Lower leg skin (tissue), 4 donors: ENCODE data around the gene DAAM1. TPM values are rescaled to one million over a fixed set of nuclear protein-coding genes. Genes with fewer than 3 reads are reported as not detected.

Source experiments
- DNase-seq, 2 donors: peaks; one replicate each; pipeline ENCODE4 v3.0.0-alpha.2; 2019; ENCODE audit warnings: low spot score in 2 of 2
- H3K4me3 ChIP-seq: fragments of 200-600 bp; sonication (generic); 2 replicates; pipeline ENCODE4 v1.5.1; 2017; ENCODE audit warnings: mild to moderate bottlenecking, low read depth; ENCODE audit not compliant: poor library complexity, severe bottlenecking
- POLR2A ChIP-seq, 2 donors: fragments of 450-650 bp; IDR thresholded peaks; one replicate each; pipeline ENCODE4 v1.6.1; 2016 to 2017; ENCODE audit warnings: antibody characterized with exemption in 2 of 2, mild to moderate bottlenecking in 1 of 2, moderate library complexity in 1 of 2
- WGBS, 2 donors: methylation state at CpG; one replicate each; pipeline ENCODE4 v1.1.5; 2018; 5-methylcytosine and 5-hydroxymethylcytosine counted together
- intact Hi-C: fragments of 100-400 bp; cut with DNase I; formaldehyde crosslinking; loops from one replicate; pipeline ENCODE4 v1.15.0; 2023; ENCODE audit warnings: low total_unique reads
- total RNA-seq, 4 donors: library from RNA; depleted of rRNA; stranded (reverse); fragments of >200 nt; gene quantifications; one replicate each; pipeline ENCODE4 v1.1.0, GENCODE V29; 2016
- TF ChIP-seq, protein P1 (sequence below), 3 donors: fragments of 450-650 bp; IDR thresholded peaks; one replicate each; pipeline ENCODE4 v1.5.1; 2016; ENCODE audit warnings: antibody characterized with exemption in 3 of 3, mild to moderate bottlenecking in 3 of 3, moderate library complexity in 2 of 3

Gene DAAM1
- total RNA-seq, 4 donors from 2014 or later, result 155 to 194 (median 183) TPM

DNA sequence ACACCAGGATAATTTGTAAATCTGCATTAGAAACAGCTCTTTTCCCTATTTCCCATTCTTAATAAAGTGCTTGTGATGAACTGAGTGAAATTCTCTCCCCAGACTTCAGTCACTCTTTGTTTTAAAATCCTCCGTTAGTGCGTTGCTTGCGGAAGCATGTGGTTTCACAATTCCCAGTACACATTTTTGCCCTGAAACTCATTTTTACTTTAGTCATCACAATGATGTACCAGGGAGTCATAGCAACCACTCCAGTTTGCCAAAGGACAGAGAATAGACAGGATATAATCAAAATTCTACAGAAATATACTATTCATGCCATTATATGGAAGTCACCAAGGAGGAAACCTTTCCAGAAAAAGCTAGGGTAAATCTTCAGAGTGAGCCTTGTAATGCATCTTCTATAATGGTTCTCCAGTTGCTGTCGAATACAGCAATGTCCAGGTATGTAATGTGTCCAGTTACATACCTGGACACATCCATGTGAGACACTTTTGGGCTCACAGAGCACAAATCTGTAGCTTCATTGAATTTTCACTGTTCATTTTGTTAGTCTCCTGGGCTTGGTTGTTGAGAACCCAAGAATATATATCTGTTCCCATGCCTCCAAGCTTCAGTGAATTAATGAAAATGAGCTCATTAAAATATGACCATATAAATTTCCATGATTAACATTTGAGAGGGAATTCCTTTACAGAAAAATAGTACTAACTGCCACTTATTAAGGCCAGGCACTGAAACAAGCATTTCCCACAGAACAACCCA is 219.0 kb downstream of the DAAM1 start:
- intact Hi-C loops, result no loop called here
- TF ChIP-seq, protein P1, sequence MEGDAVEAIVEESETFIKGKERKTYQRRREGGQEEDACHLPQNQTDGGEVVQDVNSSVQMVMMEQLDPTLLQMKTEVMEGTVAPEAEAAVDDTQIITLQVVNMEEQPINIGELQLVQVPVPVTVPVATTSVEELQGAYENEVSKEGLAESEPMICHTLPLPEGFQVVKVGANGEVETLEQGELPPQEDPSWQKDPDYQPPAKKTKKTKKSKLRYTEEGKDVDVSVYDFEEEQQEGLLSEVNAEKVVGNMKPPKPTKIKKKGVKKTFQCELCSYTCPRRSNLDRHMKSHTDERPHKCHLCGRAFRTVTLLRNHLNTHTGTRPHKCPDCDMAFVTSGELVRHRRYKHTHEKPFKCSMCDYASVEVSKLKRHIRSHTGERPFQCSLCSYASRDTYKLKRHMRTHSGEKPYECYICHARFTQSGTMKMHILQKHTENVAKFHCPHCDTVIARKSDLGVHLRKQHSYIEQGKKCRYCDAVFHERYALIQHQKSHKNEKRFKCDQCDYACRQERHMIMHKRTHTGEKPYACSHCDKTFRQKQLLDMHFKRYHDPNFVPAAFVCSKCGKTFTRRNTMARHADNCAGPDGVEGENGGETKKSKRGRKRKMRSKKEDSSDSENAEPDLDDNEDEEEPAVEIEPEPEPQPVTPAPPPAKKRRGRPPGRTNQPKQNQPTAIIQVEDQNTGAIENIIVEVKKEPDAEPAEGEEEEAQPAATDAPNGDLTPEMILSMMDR (IDR thresholded peaks at IDR 0.05), result no peak
- no peak for TF ChIP-seq POLR2A (IDR thresholded peaks at IDR 0.05)
- 37 to 54% methylated on average over 4 of the region's 4 CpGs for WGBS, 2 donors
- no peak overlapping the region for H3K4me3 ChIP-seq
- DNase-seq, result no peak

DNA sequence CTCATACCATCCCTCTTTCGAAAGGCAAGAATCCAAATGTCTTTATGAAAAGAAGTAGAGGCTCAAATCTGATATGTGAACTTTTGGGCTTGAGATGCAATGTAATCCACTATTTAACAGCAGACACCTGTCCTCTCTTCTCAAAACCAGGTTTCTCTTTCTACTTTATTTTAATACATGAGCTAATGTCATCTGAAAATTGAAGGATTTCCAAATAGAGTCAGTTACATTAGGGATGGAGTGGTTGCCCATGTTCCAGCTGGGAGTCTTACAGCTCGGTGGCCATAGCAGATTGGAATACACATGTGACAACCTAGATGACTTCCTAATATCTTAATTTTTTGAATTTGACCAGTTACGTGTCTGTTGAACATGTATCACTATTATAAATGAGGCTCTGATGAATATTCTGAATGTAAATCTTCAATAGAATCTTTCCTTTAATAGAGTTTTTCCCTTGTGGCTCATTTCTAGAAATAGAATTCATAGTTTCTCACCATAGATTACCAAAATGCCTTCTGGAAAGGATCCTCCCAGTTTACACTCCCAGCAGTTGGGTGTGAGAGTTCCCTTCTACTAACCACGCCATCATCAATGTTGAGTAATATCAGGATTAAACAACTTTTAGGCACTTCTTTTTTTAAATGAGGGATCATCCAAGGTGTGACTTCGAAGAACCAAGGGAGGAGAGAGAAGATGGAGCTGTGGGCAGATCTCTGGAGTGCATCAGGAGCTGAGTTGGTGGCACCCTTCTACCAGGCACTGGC is 227.6 kb downstream of the DAAM1 start:
- H3K4me3 ChIP-seq, result no peak overlapping the region
- 70 to 84% methylated on average over 5 of the region's 5 CpGs for WGBS, 2 donors
- TF ChIP-seq POLR2A (IDR thresholded peaks at IDR 0.05), result no peak
- TF ChIP-seq, protein P1 (IDR thresholded peaks at IDR 0.05), result no peak
- DNase-seq, result no peak
- intact Hi-C loops, result no loop called here

DNA sequence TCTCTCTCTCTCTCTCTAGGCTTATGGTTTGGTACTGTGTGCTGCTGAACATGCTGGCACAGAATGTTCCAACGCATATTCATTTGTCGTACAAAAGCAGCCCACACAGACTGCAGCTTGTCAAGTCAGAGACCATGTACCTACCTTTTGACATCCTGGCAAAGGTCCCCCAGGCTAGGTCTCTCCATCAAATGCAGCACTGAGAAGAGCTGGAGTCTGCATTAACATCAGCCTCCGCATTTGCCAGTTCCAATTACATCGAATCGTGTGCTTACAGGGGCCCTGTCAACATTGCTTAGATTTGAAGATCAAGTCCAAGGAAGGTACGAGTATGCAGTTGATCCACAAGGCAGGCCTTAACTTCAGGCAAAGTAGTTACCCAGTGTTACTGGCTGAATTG is 228.8 kb downstream of the DAAM1 start:
- H3K4me3 ChIP-seq, result no peak overlapping the region
- TF ChIP-seq POLR2A (IDR thresholded peaks at IDR 0.05), result no peak
- TF ChIP-seq, protein P1 (IDR thresholded peaks at IDR 0.05), result no peak
- DNase-seq, result no peak
- intact Hi-C loops, result no loop called here
- WGBS, 2 donors, result 75 to 91% methylated on average over 5 to 6 of the region's 6 CpGs

DNA sequence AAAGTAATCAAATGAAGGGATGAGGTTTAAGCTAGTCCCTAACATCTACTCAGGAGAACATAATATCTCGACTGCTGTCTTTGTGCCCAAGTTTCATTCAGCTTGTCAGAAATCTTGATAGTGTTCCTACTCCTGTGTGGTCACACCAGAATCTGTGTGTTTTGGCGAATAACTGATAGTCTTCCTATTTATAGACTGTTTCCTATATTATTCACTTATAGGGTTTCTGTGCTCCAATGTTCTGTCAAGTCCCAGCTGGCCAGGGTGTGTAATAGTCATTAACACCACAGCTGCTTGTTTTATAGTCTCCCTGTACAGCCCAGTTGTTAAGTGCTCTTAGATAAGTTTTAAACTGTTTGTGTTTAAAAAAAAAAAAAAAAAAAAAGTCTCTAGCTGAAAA is 230.8 kb downstream of the DAAM1 start:
- intact Hi-C loops, result no loop called here

More for the DNA sequence above, 230.8 kb downstream of the DAAM1 start:
- DNase-seq, result no peak
- H3K4me3 ChIP-seq, result no peak overlapping the region
- 42 to 54% methylated on average over 2 of the region's 2 CpGs for WGBS, 2 donors
- TF ChIP-seq POLR2A (IDR thresholded peaks at IDR 0.05), result no peak
- TF ChIP-seq, protein P1 (IDR thresholded peaks at IDR 0.05), result no peak
